ENCODE data around the gene NUP210. TPM values are rescaled to one million over a fixed set of nuclear protein-coding genes. Genes with fewer than 3 reads are reported as not detected.

Gene NUP210
- total RNA-seq (100 to 1,000 TPM; 143 to 146 TPM), polyA plus RNA-seq (87.4 TPM)

DNA sequence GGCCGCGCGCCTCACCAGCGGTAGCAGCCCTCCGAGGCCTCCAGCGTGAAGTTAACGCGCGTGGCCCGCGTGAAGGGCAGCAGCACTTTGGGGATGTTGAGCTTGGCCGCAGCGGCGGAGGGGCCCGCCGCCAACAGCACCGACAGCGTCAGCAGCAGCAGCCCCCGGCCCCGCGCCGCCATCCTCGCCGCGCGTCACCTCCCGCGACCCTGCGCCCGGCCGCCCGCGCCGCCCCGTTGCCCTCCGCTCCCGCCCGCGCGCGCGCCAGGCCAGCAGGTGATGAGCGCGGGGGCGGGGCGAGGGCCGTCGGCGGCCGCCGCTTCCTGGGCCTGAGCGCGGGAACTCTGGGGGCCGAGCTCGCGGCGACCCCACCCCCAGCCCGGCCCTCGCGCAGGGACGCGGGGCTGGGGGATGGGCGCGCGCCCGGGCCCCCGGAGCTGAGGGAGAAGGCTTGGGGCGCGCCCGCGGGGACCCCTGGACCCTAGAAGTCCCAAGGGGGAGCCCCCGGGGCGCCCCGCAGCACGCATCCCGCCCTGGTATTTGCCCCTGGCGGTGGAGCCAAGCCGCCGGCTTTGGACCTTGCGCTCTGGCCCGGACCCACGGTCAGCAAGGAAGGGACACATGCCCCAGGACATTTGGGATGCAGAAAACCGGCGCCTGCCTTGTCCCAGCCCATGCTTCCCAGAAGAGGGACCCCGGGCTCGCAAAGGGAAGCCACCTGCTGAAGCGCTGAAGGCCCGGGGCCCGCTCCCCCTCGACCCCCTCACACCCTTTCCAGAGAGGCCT, at the start of gene NUP210:
TSS of gene NUP210 (minus strand) at position 278 of the 786 bp plus-strand sequence. CDS start at position 182, 96 bp downstream.
- Histone ChIP-seq H3K4me3 (ENCODE audit: low read length) (peak within 1 kb of the TSS; percentile 94), H3K9me3 (ENCODE audit: low read length) (no peaks in the 10 kb centered on the region), H3K27me3 (ENCODE audit: insufficient read depth, low read length, poor library complexity, severe bottlenecking) (no peaks in the 10 kb centered on the region), H3K4me1 (ENCODE audit: insufficient read depth, low read length) (peaks cover 62% of the 10 kb centered on the region), H3K36me3 (ENCODE audit: insufficient read depth, low read length) (no peaks in the 10 kb centered on the region), H3K27ac (ENCODE audit: low read depth, low read length) (peak within 1 kb of the TSS; percentile 88)
- Mint-ChIP-seq H3K4me3 (peak within 1 kb of the TSS; percentile 93 to 99 (median 96)), H3K27me3 (peaks cover 0 to 4% of the 10 kb centered on the region in 2 donors), H3K36me3 (peaks cover 0 to 13% (median 0%) of the 10 kb centered on the region in 3 donors), H3K27ac (peak within 1 kb of the TSS; percentile 94 to 100 (median 100)), H3K4me1 (peaks cover 51 to 66% (median 61%) of the 10 kb centered on the region in 3 donors), H3K9me3 (peaks cover 0 to 3% (median 0%) of the 10 kb centered on the region in 5 donors)
- ChIA-PET POLR2A (interaction anchor here (0.6 to 1.1 kb wide), 8 partner anchors 9 to 757 kb away, joined by 3 to 4 read pairs (median 3); no protein-coding TSS in a partner anchor), CTCF (interaction anchor here (1.0 to 10.7 kb wide), 6 partner anchors 8 to 460 kb away, joined by 3 to 106 read pairs (median 3); no protein-coding TSS in a partner anchor)
- peak in 3 of 5 donors; percentile 43 to 69 (median 49) for DNase-seq

GRCh38 chr3:13466781-13467180, 46.7 kb upstream of the NUP210 start:
- Histone ChIP-seq H3K4me1 (ENCODE audit: insufficient read depth, low read length) (no peaks in the 10 kb centered on the region), H3K4me3 (ENCODE audit: low read length) (no peak overlapping the region), H3K27ac (ENCODE audit: low read depth, low read length) (no peak overlapping the region), H3K27me3 (ENCODE audit: insufficient read depth, low read length, poor library complexity, severe bottlenecking) (no peaks in the 10 kb centered on the region), H3K36me3 (ENCODE audit: insufficient read depth, low read length) (no peaks in the 10 kb centered on the region), H3K9me3 (ENCODE audit: low read length) (no peaks in the 10 kb centered on the region)
- POLR2A ChIA-PET = no interaction called here
- Mint-ChIP-seq H3K36me3 (no peaks in the 10 kb centered on the region), H3K27ac (no peak overlapping the region), H3K27me3 (peaks cover 18 to 24% of the 10 kb centered on the region in 2 donors), H3K4me3 (no peak overlapping the region), H3K4me1 (no peaks in the 10 kb centered on the region), H3K9me3 (no peaks in the 10 kb centered on the region)
- CTCF ChIA-PET = interaction anchor here (0.8 kb wide), 1 partner anchor 29 kb away, joined by 3 read pairs; no protein-coding TSS in a partner anchor
- no peak for DNase-seq

DNA sequence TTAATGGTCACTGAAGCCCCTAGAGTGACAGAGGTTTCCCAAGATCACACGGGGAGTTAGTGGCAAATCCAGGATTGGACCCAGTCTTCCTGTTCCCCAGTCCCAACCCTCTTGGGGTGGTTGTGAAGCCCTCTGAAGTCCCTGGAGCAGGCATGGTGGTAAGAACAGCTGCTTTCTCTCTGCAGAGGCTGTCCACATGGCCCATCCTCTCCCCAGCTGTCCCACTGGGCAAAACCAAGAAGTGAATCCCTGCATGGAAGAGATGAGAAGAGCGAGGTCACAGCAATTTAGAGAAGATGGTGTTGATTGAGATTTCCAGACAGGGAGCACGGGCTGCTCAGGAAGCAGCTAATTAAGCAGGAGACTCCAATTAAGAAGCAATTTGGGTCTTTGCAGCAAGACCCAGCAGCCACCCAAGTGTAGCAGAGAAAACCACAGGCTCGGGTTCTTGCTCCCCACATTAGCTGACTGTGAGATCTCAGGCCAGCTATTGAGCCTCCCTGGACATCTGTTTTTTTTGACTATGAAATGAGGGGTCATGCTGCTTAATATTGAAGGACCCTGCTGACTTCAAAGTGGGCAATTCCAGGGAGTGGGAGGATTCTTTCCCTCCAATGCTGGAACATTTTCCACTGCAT, 45.2 kb upstream of the NUP210 start:
- H3K4me1 ChIP-seq (ENCODE audit: insufficient read depth, low read length) = no peaks in the 10 kb centered on the region
- Mint-ChIP-seq H3K9me3 (peaks cover 0 to 1% (median 0%) of the 10 kb centered on the region in 5 donors), H3K4me1 (no peaks in the 10 kb centered on the region), H3K27me3 (peaks cover 19 to 24% of the 10 kb centered on the region in 2 donors), H3K27ac (peak overlapping the region in 1 of 8 donors; percentile 34), H3K4me3 (no peak overlapping the region), H3K36me3 (no peaks in the 10 kb centered on the region)
- no peaks in the 10 kb centered on the region for H3K9me3 ChIP-seq (ENCODE audit: low read length)
- no peak overlapping the region for H3K27ac ChIP-seq (ENCODE audit: low read depth, low read length)
- no peak for DNase-seq
- no peak overlapping the region for H3K4me3 ChIP-seq (ENCODE audit: low read length)
- POLR2A ChIA-PET = no interaction called here
- H3K27me3 ChIP-seq (ENCODE audit: insufficient read depth, low read length, poor library complexity, severe bottlenecking) = no peaks in the 10 kb centered on the region
- no peaks in the 10 kb centered on the region for H3K36me3 ChIP-seq (ENCODE audit: insufficient read depth, low read length)
- CTCF ChIA-PET = no interaction called here

GRCh38 chr3:13463618-13464400, 43.7 kb upstream of the NUP210 start:
- no peak overlapping the region for H3K4me3 Mint-ChIP-seq
- Histone ChIP-seq H3K4me3 (ENCODE audit: low read length) (no peak overlapping the region), H3K9me3 (ENCODE audit: low read length) (no peaks in the 10 kb centered on the region), H3K4me1 (ENCODE audit: insufficient read depth, low read length) (no peaks in the 10 kb centered on the region), H3K27me3 (ENCODE audit: insufficient read depth, low read length, poor library complexity, severe bottlenecking) (no peaks in the 10 kb centered on the region), H3K27ac (ENCODE audit: low read depth, low read length) (no peak overlapping the region), H3K36me3 (ENCODE audit: insufficient read depth, low read length) (no peaks in the 10 kb centered on the region)
- no peaks in the 10 kb centered on the region for H3K4me1 Mint-ChIP-seq
- ChIA-PET POLR2A (no interaction called here), CTCF (interaction anchor here (1.7 to 4.0 kb wide), 3 partner anchors 8 to 372 kb away, joined by 3 to 28 read pairs (median 8); no protein-coding TSS in a partner anchor)
- DNase-seq = no peak
- H3K27ac Mint-ChIP-seq = no peak overlapping the region
- H3K36me3 Mint-ChIP-seq = no peaks in the 10 kb centered on the region
- peaks cover 0 to 1% (median 0%) of the 10 kb centered on the region in 5 donors for H3K9me3 Mint-ChIP-seq
- H3K27me3 Mint-ChIP-seq = peaks cover 18 to 30% of the 10 kb centered on the region in 2 donors

DNA sequence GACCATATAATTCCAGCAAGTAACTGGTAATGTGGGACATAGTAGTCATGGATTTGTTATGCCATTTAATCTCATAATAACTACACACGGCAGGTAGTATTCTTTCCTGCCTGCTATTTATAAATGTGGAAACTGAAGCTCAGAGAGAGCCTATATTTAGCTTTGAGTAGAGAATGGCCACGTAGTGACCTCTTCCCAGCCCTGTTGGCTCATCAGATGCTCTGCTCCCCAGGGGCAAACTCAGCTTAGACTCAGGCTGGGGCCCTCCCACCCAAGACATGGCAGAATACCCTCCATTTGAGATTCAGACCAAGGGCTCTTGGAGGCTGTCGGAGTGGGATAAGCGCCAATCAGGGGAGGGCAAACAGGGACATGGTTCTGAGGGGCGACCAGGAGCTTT, 42.7 kb upstream of the NUP210 start:
- CTCF ChIA-PET = interaction anchor here (1.4 to 4.0 kb wide), 4 partner anchors 9 to 371 kb away, joined by 3 to 28 read pairs (median 6); no protein-coding TSS in a partner anchor
- H3K4me1 ChIP-seq (ENCODE audit: insufficient read depth, low read length) = no peaks in the 10 kb centered on the region
- H3K4me1 Mint-ChIP-seq = no peaks in the 10 kb centered on the region
- H3K27me3 ChIP-seq (ENCODE audit: insufficient read depth, low read length, poor library complexity, severe bottlenecking) = no peaks in the 10 kb centered on the region
- POLR2A ChIA-PET = no interaction called here
- H3K4me3 Mint-ChIP-seq = no peak overlapping the region
- H3K36me3 ChIP-seq (ENCODE audit: insufficient read depth, low read length) = no peaks in the 10 kb centered on the region
- DNase-seq = no peak
- no peaks in the 10 kb centered on the region for H3K36me3 Mint-ChIP-seq
- no peak overlapping the region for H3K27ac Mint-ChIP-seq
- H3K27me3 Mint-ChIP-seq = peaks cover 18 to 28% of the 10 kb centered on the region in 2 donors
- H3K9me3 Mint-ChIP-seq = peaks cover 0 to 1% (median 0%) of the 10 kb centered on the region in 5 donors
- H3K9me3 ChIP-seq (ENCODE audit: low read length) = no peaks in the 10 kb centered on the region
- no peak overlapping the region for H3K27ac ChIP-seq (ENCODE audit: low read depth, low read length)
- H3K4me3 ChIP-seq (ENCODE audit: low read length) = no peak overlapping the region

GRCh38 chr3:13462125-13462629, 42.1 kb upstream of the NUP210 start:
- H3K36me3 Mint-ChIP-seq = no peaks in the 10 kb centered on the region
- Histone ChIP-seq H3K9me3 (ENCODE audit: low read length) (no peaks in the 10 kb centered on the region), H3K27ac (ENCODE audit: low read depth, low read length) (no peak overlapping the region), H3K4me1 (ENCODE audit: insufficient read depth, low read length) (no peaks in the 10 kb centered on the region), H3K27me3 (ENCODE audit: insufficient read depth, low read length, poor library complexity, severe bottlenecking) (no peaks in the 10 kb centered on the region), H3K36me3 (ENCODE audit: insufficient read depth, low read length) (no peaks in the 10 kb centered on the region), H3K4me3 (ENCODE audit: low read length) (no peak overlapping the region)
- H3K27me3 Mint-ChIP-seq = peaks cover 16 to 23% of the 10 kb centered on the region in 2 donors
- peaks cover 0 to 1% (median 0%) of the 10 kb centered on the region in 5 donors for H3K9me3 Mint-ChIP-seq
- peak overlapping the region in 1 of 8 donors; percentile 43 for H3K27ac Mint-ChIP-seq
- POLR2A ChIA-PET = interaction anchor here (0.5 kb wide), 1 partner anchor 66 kb away, joined by 3 read pairs; no protein-coding TSS in a partner anchor
- CTCF ChIA-PET = interaction anchor here (1.3 to 4.0 kb wide), 6 partner anchors 9 to 370 kb away, joined by 3 to 28 read pairs (median 6); no protein-coding TSS in a partner anchor
- no peak overlapping the region for H3K4me3 Mint-ChIP-seq
- H3K4me1 Mint-ChIP-seq = no peaks in the 10 kb centered on the region
- DNase-seq = no peak

All from CD8-positive, alpha-beta memory T cell (primary cell).